Activated B cell treated with CpG ODN at 0.5 μM for 24 hours (primary cell): ENCODE measurements around the gene AP2A2. TPM values are rescaled to one million over a fixed set of nuclear protein-coding genes. Genes with fewer than 3 reads are reported as not detected.

ENCODE experiments used
- ATAC-seq: fragments of 200-7000 bp; cut with Tn5 transposase; one replicate; pipeline ENCODE4 v1.10.0; 2021; ENCODE audit warnings: low read depth, mild to moderate bottlenecking, moderate library complexity
- CTCF ChIA-PET: fragments of 350-600 bp; sonication (Branson Sonifier 250); formaldehyde crosslinking; loops from one replicate; lab custom pipeline; 2021; ENCODE audit warnings: antibody characterized with exemption; lab: Charles Lee
- POLR2A ChIA-PET: fragments of 350-600 bp; sonication (Branson Sonifier 250); formaldehyde crosslinking; loops from one replicate; lab custom pipeline; 2021; ENCODE audit warnings: antibody characterized with exemption; lab: Charles Lee
- DNase-seq: peaks from one replicate; pipeline ENCODE4 v3.0.0; 2022
- H3K27ac Mint-ChIP-seq: one replicate; pipeline ENCODE4 v1.8.0; 2020; ENCODE audit warnings: mixed read lengths
- H3K27me3 Mint-ChIP-seq: one replicate; pipeline ENCODE4 v1.8.0; 2021; ENCODE audit warnings: mixed read lengths
- H3K36me3 Mint-ChIP-seq: one replicate; pipeline ENCODE4 v1.8.0; 2021; ENCODE audit warnings: low read depth, mixed read lengths
- H3K4me1 Mint-ChIP-seq: one replicate; pipeline ENCODE4 v1.8.0; 2021; ENCODE audit warnings: mixed read lengths
- H3K4me3 Mint-ChIP-seq: one replicate; pipeline ENCODE4 v1.8.0; 2020; ENCODE audit warnings: mild to moderate bottlenecking, mixed read lengths
- H3K9me3 Mint-ChIP-seq: one replicate; pipeline ENCODE4 v1.8.0; 2020; ENCODE audit warnings: mixed read lengths
- CTCF ChIP-seq: fragments of 200-600 bp; IDR thresholded peaks from one replicate; pipeline ENCODE4 v1.8.0; 2022; ENCODE audit warnings: antibody characterized with exemption, mild to moderate bottlenecking
- intact Hi-C: fragments of 100-400 bp; cut with micrococcal nuclease; formaldehyde crosslinking; loops from one replicate; pipeline ENCODE4 v1.15.1; 2024
- total RNA-seq: library from RNA; stranded (reverse); gene quantifications from 2 replicates; pipeline ENCODE4 v1.2.3, GENCODE V29; 2022

AP2A2 gene
- total RNA-seq, 1 donor from 2014 or later, result 49.6 TPM

GRCh38 chr11:905952-906351 is 19.7 kb upstream of the AP2A2 start:
- Mint-ChIP-seq H3K27ac (no peak overlapping the region), H3K4me3 (no peak overlapping the region), H3K36me3 (peaks cover 41% of the 10 kb centered on the region), H3K27me3 (no peaks in the 10 kb centered on the region), H3K9me3 (no peaks in the 10 kb centered on the region), H3K4me1 (peaks cover 27% of the 10 kb centered on the region)
- POLR2A ChIA-PET, result no interaction called here
- CTCF ChIA-PET, result no interaction called here
- no peak for DNase-seq
- intact Hi-C loops, result no loop called here
- ATAC-seq, result no peak
- no peak for TF ChIP-seq CTCF

DNA sequence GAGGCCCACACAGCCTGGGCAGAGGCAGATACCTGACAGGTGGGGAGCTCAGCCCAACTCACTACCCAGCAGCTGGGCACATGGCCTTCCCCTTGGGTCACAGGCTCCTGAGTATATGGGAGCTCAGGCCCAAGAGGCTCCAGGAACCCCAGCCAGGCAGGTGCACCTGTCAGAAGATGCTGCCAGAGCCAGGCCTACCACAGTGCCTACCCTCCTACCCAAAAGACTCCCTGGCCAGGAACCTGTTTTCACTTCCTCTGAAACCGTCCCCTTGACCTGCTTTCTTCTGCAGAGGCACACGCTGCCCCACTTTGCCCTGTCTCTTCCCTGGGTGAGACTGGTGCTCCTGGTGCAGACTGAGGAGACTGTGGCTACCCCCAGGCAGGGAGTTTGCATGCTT is 18.0 kb upstream of the AP2A2 start:
- intact Hi-C loops, result no loop called here
- Mint-ChIP-seq H3K27ac (peak overlapping the region; percentile 59), H3K4me3 (no peak overlapping the region), H3K4me1 (peaks cover 31% of the 10 kb centered on the region), H3K36me3 (peaks cover 24% of the 10 kb centered on the region), H3K27me3 (no peaks in the 10 kb centered on the region), H3K9me3 (no peaks in the 10 kb centered on the region)
- ChIA-PET POLR2A (no interaction called here), CTCF (no interaction called here)
- DNase-seq (no peak), ATAC-seq (no peak)
- no peak for TF ChIP-seq CTCF

DNA sequence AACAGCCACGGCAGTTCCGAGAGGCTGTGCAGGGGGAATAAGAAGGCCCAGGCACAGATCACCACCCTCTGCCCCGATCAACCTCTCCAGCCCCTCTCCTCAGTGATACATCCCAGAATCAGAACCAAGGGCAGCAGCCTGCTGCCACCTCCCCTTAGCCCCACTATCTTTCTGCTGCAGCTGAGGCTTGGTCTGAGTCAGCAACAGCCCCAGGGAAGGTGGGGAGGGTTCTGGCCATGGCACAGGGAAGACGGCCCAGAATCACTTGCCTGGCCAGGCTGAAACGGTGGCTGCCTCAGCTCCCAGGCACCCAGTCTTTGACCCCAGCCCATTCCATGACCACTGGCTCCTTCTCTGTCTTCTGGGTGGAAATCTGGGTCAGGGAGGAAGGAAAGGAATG is 17.4 kb upstream of the AP2A2 start:
- Mint-ChIP-seq H3K27me3 (no peaks in the 10 kb centered on the region), H3K4me3 (no peak overlapping the region), H3K9me3 (no peaks in the 10 kb centered on the region), H3K36me3 (peaks cover 18% of the 10 kb centered on the region), H3K4me1 (peaks cover 31% of the 10 kb centered on the region), H3K27ac (no peak overlapping the region)
- DNase-seq (no peak), ATAC-seq (no peak)
- ChIA-PET CTCF (no interaction called here), POLR2A (no interaction called here)
- no peak for TF ChIP-seq CTCF
- intact Hi-C loops, result no loop called here

DNA sequence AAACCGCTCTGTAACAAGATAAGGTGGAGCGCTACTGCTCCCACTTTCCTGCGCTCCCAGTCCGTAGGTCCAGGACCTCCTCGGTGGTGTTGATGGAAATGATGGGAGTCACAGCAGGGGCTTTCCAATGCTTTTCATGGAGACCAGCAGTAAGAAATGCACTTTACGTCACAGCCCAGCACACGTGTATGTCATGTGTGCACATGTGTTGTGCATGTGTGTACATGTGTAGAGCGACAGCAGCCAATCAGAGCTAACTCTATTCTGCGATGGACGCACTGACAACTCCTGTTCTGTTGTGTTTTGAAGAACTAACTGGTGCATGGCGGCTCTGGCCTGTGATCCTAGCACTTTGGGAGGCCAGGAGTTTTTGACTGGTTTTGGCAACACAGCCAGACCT is 16.3 kb upstream of the AP2A2 start:
- peak overlapping the region; percentile 90 for H3K4me3 Mint-ChIP-seq
- H3K27ac Mint-ChIP-seq, result no peak overlapping the region
- ChIA-PET POLR2A (interaction anchor here (0.6 to 2.7 kb wide), 4 partner anchors 16 to 80 kb away, joined by 4 to 12 read pairs (median 4); partner anchors contain the start of genes AP2A2 and TSPAN4), CTCF (no interaction called here)
- ATAC-seq, result no peak
- H3K4me1 Mint-ChIP-seq, result peaks cover 31% of the 10 kb centered on the region
- no peak for TF ChIP-seq CTCF
- DNase-seq, result no peak
- peaks cover 6% of the 10 kb centered on the region for H3K36me3 Mint-ChIP-seq
- no peaks in the 10 kb centered on the region for H3K27me3 Mint-ChIP-seq
- H3K9me3 Mint-ChIP-seq, result no peaks in the 10 kb centered on the region
- intact Hi-C loops, result no loop called here

DNA sequence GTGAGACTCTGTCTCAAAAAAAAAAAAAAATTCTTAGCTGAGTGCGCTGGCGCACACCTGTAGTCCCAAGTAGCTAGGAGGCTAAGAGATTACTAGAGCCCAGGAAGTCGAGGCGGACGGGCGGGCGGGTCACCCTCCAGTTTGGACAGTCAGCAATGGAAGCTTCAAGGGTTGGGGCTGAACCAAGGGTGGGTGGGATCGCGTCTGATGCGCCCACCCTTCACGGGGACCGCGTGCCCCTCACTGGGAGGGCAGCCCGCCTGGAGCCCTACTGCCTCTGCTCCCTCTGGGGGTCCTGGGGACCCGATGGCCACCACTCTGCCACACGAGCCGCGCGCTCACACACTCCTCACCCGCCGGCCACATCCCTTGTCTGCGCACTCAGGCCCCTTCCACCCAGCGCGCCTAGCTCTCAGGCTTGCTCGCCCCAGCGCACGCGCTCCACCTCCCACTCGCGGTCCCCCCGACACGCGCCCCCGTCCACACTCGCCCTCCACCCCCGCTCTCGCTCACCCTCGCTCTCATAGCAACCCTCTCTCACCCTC is 15.6 kb upstream of the AP2A2 start:
- H3K4me3 Mint-ChIP-seq, result peak overlapping the region; percentile 90
- no peak for DNase-seq
- POLR2A ChIA-PET, result interaction anchor here (0.6 to 2.7 kb wide), 6 partner anchors 9 to 703 kb away, joined by 3 to 12 read pairs (median 4); partner anchors contain the start of genes AP2A2, BET1L, RIC8A and TSPAN4
- intact Hi-C loops, result loop anchor here (2.0 to 10.0 kb wide), 4 partner anchors 67 to 662 kb away; partner anchors contain the start of genes DUSP8, HRAS, LRRC56 and POLR2L
- no peaks in the 10 kb centered on the region for H3K27me3 Mint-ChIP-seq
- no peaks in the 10 kb centered on the region for H3K9me3 Mint-ChIP-seq
- TF ChIP-seq CTCF, result no peak
- peaks cover 4% of the 10 kb centered on the region for H3K36me3 Mint-ChIP-seq
- peak overlapping the region; percentile 59 for H3K27ac Mint-ChIP-seq
- no peak for ATAC-seq
- H3K4me1 Mint-ChIP-seq, result peaks cover 31% of the 10 kb centered on the region
- CTCF ChIA-PET, result interaction anchor here (2.3 kb wide), 1 partner anchor 15 kb away, joined by 6 read pairs; the partner anchor contains the start of gene AP2A2
